Neuronal stem cell (in vitro differentiated cells): ENCODE measurements around the gene YWHAQ.
"Not testable (repeated sequence)": the region's sequence is repeated elsewhere in the genome, so short reads cannot be mapped to it uniquely, and the experiment has no call there.

Experiments used
- DNase-seq: peaks from one replicate; pipeline ENCODE4 v3.0.0-alpha.2; 2013; ENCODE audit warnings: low spot score
- H2AFZ ChIP-seq: one replicate; pipeline ENCODE4 v1.6.1; 2013; ENCODE audit warnings: mild to moderate bottlenecking, low read length, inconsistent platforms
- H2AK5ac ChIP-seq: 2 replicates; pipeline ENCODE4 v1.6.1; 2013; ENCODE audit warnings: low read depth, mild to moderate bottlenecking, inconsistent platforms, low read length, moderate library complexity, mixed read lengths
- H2BK120ac ChIP-seq: 2 replicates; pipeline ENCODE4 v1.6.1; 2013; ENCODE audit warnings: low read depth, mild to moderate bottlenecking, inconsistent platforms, low read length, moderate library complexity, mixed read lengths
- H2BK12ac ChIP-seq: one replicate; pipeline ENCODE4 v1.6.1; 2013; ENCODE audit warnings: low read length, inconsistent platforms
- H2BK15ac ChIP-seq: 2 replicates; pipeline ENCODE4 v1.6.1; 2013; ENCODE audit warnings: mild to moderate bottlenecking, low read length, inconsistent platforms, mixed read lengths
- H2BK5ac ChIP-seq: one replicate; pipeline ENCODE4 v1.6.1; 2013; ENCODE audit warnings: inconsistent platforms, mild to moderate bottlenecking, low read length, moderate library complexity
- H3K14ac ChIP-seq: one replicate; pipeline ENCODE4 v1.6.1; 2013; ENCODE audit warnings: low read length, inconsistent platforms
- H3K18ac ChIP-seq: 2 replicates; pipeline ENCODE4 v1.6.1; 2013; ENCODE audit warnings: low read length, inconsistent platforms
- H3K23ac ChIP-seq: 2 replicates; pipeline ENCODE4 v1.6.1; 2013; ENCODE audit warnings: low read depth, mild to moderate bottlenecking, mixed read lengths, low read length, inconsistent platforms; ENCODE audit not compliant: poor library complexity
- H3K27ac ChIP-seq: replicated peaks from 3 replicates; pipeline ENCODE4 v1.5.1; 2013; ENCODE audit warnings: low read length, inconsistent platforms
- H3K27me3 ChIP-seq, 3 experiments: 2 replicates each; pipeline ENCODE4 v1.6.1; 2013; ENCODE audit warnings: low read length in 3 of 3, mild to moderate bottlenecking in 2 of 3, inconsistent platforms in 1 of 3, low read depth in 1 of 3, mixed read lengths in 1 of 3, moderate library complexity in 1 of 3; ENCODE audit not compliant: control insufficient read depth in 3 of 3, insufficient read depth in 3 of 3
- H3K36me3 ChIP-seq, 2 donors: replicated peaks in 1 of 2; 2 replicates each; pipeline ENCODE4 v1.6.1; 2013; ENCODE audit warnings: low read length in 2 of 2; ENCODE audit not compliant: control insufficient read depth in 2 of 2, insufficient read depth in 2 of 2
- H3K4ac ChIP-seq: 2 replicates; pipeline ENCODE4 v1.6.1; 2013; ENCODE audit warnings: inconsistent platforms, mild to moderate bottlenecking, low read length, moderate library complexity
- H3K4me1 ChIP-seq, 2 donors: 1 replicate in 1 of 2; 2 replicates in 1 of 2; pipeline ENCODE4 v1.6.1; 2013; ENCODE audit warnings: low read length in 2 of 2, low read depth in 1 of 2; ENCODE audit not compliant: control insufficient read depth in 2 of 2, insufficient read depth in 1 of 2
- H3K4me2 ChIP-seq: one replicate; pipeline ENCODE4 v1.6.1; 2013; ENCODE audit warnings: mild to moderate bottlenecking, low read length, inconsistent platforms; ENCODE audit not compliant: insufficient read depth, poor library complexity, severe bottlenecking
- H3K4me3 ChIP-seq, 2 donors: 2 replicates each; pipeline ENCODE4 v1.5.1; 2013; ENCODE audit warnings: low read length in 2 of 2, mild to moderate bottlenecking in 2 of 2, inconsistent platforms in 1 of 2, moderate library complexity in 1 of 2
- H3K79me1 ChIP-seq: one replicate; pipeline ENCODE4 v1.6.1; 2013; ENCODE audit warnings: low read depth, mild to moderate bottlenecking, inconsistent platforms, low read length, moderate library complexity
- H3K9ac ChIP-seq: one replicate; pipeline ENCODE4 v1.6.1; 2013; ENCODE audit warnings: mild to moderate bottlenecking, low read depth, low read length, inconsistent platforms; ENCODE audit not compliant: poor library complexity
- H3K9me3 ChIP-seq, 2 donors: replicated peaks in 1 of 2; 2 replicates each; pipeline versions ENCODE3 to v1.6.1; 2013; ENCODE audit warnings: low read length in 2 of 2, mild to moderate bottlenecking in 2 of 2, inconsistent platforms in 1 of 2, low read depth in 1 of 2, mixed read lengths in 1 of 2, moderate library complexity in 1 of 2; ENCODE audit not compliant: control insufficient read depth in 2 of 2, insufficient read depth in 1 of 2
- H4K8ac ChIP-seq: one replicate; pipeline ENCODE4 v1.6.1; 2013; ENCODE audit warnings: low read depth, mild to moderate bottlenecking, inconsistent platforms, low read length, moderate library complexity
- H4K91ac ChIP-seq: one replicate; pipeline ENCODE4 v1.6.1; 2013; ENCODE audit warnings: low read length, low read depth, mild to moderate bottlenecking, inconsistent platforms; ENCODE audit not compliant: poor library complexity
- WGBS, 2 donors: extraction: QIAGEN DNeasy Blood & Tissue Kit; methylation state at CpG; one replicate each; pipeline ENCODE4 v1.1.7; 2013; ENCODE audit warnings: missing lambda C conversion rate in 2 of 2, mixed read lengths in 1 of 2; ENCODE audit not compliant: insufficient read length in 2 of 2, insufficient replicate concordance in 1 of 2; ENCODE audit errors: extremely low coverage in 2 of 2; 5-methylcytosine and 5-hydroxymethylcytosine counted together

The YWHAQ gene

DNA sequence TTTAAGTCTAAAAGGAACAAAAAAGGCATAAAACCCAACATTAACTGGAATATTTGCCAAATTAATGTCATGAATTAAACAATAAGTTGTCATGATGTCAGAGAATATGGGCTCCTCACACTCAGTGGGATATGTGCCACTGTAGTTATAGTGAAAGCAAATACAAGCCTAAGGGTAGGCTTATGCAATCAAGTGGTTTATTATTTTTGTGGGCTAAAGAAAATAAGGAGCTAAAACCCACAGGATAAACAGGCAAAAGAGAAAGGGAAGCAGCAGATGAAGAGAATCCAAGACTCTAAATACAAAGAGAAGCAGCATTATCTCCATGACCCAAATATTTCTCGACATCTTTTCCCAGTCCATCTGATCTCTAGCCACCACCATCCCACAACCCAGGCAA, 17.5 kb downstream of the YWHAQ start:
- H2BK120ac ChIP-seq, result no peak overlapping the region
- H3K27me3 ChIP-seq, result no peaks in the 10 kb centered on the region
- peaks cover 2 to 90% of the 10 kb centered on the region in 2 donors for H3K36me3 ChIP-seq
- H3K27ac ChIP-seq, result no peak overlapping the region
- H2BK12ac ChIP-seq, result no peak overlapping the region
- no peak overlapping the region for H2BK15ac ChIP-seq
- no peak overlapping the region for H3K4ac ChIP-seq
- no peak overlapping the region for H3K9ac ChIP-seq
- peaks cover 5% of the 10 kb centered on the region for H3K79me1 ChIP-seq
- no peaks in the 10 kb centered on the region for H3K4me1 ChIP-seq
- peaks cover 2 to 19% of the 10 kb centered on the region in 2 donors for H3K9me3 ChIP-seq
- no CpG with 5 or more reads among the region's 1 CpG for WGBS, 2 donors
- H2AFZ ChIP-seq, result no peak overlapping the region
- no peak overlapping the region for H3K4me3 ChIP-seq
- no peak overlapping the region for H3K14ac ChIP-seq
- H4K8ac ChIP-seq, result no peak overlapping the region
- DNase-seq, result no peak
- H2AK5ac ChIP-seq, result no peak overlapping the region
- no peak overlapping the region for H3K4me2 ChIP-seq
- no peak overlapping the region for H2BK5ac ChIP-seq
- H4K91ac ChIP-seq, result no peak overlapping the region
- no peak overlapping the region for H3K18ac ChIP-seq
- H3K23ac ChIP-seq, result no peak overlapping the region

DNA sequence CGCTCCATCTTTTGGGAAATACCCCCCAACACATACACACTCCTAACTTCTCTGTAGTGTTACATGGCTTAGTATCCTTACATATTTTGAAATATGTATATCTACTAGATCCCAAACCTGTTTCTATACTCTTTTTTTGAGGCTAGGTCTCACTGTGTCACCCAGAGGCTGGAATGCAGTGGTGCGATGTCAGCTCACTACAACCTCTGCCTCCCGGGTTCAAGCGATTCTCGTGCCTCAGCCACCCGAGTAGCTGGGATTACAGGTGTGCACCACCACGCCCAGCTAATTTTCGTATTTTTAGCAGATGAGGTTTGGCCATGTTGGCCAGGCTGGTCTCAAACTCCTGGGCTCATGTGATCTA, 19.3 kb downstream of the YWHAQ start:
- no CpG with 5 or more reads among the region's 8 CpGs for WGBS, 2 donors
- H3K14ac ChIP-seq, H3K9me3 ChIP-seq, H3K4me3 ChIP-seq, H2BK12ac ChIP-seq, H3K18ac ChIP-seq, H2BK120ac ChIP-seq, H3K79me1 ChIP-seq, H2BK15ac ChIP-seq, H2AFZ ChIP-seq, H4K91ac ChIP-seq, H2BK5ac ChIP-seq, H3K4ac ChIP-seq, H3K27ac ChIP-seq, DNase-seq, H3K23ac ChIP-seq, H3K4me1 ChIP-seq, H2AK5ac ChIP-seq, H3K9ac ChIP-seq, H4K8ac ChIP-seq, H3K27me3 ChIP-seq, H3K4me2 ChIP-seq: not testable (repeated sequence)
- H3K36me3 ChIP-seq, result peaks cover 0 to 83% of the 10 kb centered on the region in 2 donors

DNA sequence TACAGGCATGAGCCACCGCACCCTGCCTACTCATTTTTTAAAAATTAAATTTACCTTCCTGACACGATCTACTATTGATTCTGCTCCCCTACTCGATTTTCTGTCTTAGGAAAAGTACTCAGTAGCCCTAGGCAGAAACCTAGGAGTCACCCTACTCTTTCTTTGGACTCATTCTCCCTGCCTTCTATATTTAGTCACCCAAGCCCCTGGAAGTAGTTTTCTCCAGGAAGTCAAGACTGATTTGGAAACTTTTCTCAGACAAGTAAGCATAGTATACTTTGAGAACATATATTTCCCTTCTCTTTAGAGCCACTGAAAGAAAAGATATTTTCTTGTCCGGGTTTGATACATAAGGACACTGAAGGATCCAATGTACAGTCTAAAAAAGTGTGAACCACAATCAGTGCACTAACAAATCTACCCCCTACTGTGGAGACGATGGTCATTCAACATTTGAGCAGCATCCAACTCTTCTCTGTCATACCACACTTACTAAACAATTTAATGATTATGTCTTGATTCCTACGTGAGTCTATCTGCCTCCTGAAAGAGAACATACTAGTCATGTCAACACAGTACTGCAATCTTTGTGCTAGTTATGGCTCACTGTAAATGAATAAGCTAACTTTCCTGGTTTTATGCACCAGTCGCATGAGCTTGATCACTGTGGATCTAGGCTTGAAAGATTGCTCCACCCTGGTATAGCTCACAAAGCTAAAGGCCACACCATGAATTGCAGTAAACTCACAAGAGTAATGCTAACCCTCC, 19.8 kb downstream of the YWHAQ start:
- Histone ChIP-seq H3K36me3 (peaks cover 0 to 81% of the 10 kb centered on the region in 2 donors), H3K4me3 (no peak overlapping the region), H3K27ac (no peak overlapping the region), H3K18ac (no peak overlapping the region), H3K9me3 (no peaks in the 10 kb centered on the region), H3K27me3 (no peaks in the 10 kb centered on the region), H4K8ac (no peak overlapping the region), H2BK120ac (no peak overlapping the region), H3K23ac (no peak overlapping the region), H2BK12ac (no peak overlapping the region), H3K14ac (no peak overlapping the region), H2AFZ (no peak overlapping the region), H3K9ac (no peak overlapping the region), H3K4me2 (no peak overlapping the region), H2BK15ac (no peak overlapping the region), H3K4ac (no peak overlapping the region), H3K79me1 (peaks cover 7% of the 10 kb centered on the region), H3K4me1 (no peaks in the 10 kb centered on the region), H4K91ac (no peak overlapping the region), H2BK5ac (no peak overlapping the region), H2AK5ac (no peak overlapping the region)
- DNase-seq, result no peak
- no CpG with 5 or more reads among the region's 7 CpGs for WGBS, 2 donors

DNA sequence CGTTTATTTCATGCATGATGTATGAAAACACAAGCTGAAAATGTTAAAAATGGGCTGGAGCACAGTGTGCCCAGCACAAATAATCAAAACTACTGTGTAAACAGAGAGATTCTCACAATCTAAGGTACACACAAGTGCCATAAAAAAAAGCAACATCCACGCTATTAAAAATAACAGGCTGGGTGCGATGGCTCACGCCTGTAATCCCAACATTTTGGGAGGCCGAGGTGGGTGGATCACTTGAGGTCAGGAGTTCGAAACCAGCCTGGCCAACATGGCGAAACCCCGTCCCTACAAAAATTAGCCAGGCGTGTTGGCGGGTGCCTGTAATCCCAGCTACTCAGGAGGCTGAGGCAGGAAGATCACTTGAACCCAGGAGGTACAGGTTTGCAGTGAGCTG, 22.3 kb downstream of the YWHAQ start:
- not testable (repeated sequence) for H3K9ac ChIP-seq, H3K79me1 ChIP-seq, DNase-seq, H3K4me2 ChIP-seq, H3K9me3 ChIP-seq, H4K8ac ChIP-seq, H2BK120ac ChIP-seq, H2AK5ac ChIP-seq, H3K27me3 ChIP-seq, H3K4ac ChIP-seq, H2BK12ac ChIP-seq, H3K18ac ChIP-seq, H2BK5ac ChIP-seq, H3K27ac ChIP-seq, H3K14ac ChIP-seq, H3K23ac ChIP-seq, H2AFZ ChIP-seq, H4K91ac ChIP-seq, H3K4me3 ChIP-seq, H3K4me1 ChIP-seq, H2BK15ac ChIP-seq
- no CpG with 5 or more reads among the region's 10 CpGs for WGBS, 2 donors
- H3K36me3 ChIP-seq, result peaks cover 2 to 80% of the 10 kb centered on the region in 2 donors
